ENCODE data around the gene PADI6. TPM values are rescaled to one million over a fixed set of nuclear protein-coding genes. Genes with fewer than 3 reads are reported as not detected.

The PADI6 gene
- total RNA-seq, 1 donor from 2014 or later, result not detected

DNA sequence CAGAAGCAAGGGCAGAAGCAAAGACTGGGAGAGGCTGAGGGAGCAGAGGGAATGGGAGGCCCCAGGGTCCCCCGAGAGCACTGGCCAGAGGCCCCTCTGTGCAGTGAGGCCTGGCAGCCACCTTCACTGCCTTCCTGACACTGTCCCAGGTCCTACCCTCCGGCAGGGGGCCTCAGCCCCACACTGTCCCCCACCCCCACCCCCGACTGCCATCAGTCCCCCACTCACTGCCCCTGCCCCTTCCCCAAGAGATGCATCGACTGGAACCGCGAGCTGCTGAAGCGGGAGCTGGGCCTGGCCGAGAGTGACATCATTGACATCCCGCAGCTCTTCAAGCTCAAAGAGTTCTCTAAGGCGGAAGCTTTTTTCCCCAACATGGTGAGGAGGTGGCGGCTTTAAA lies 13.0 kb upstream of the PADI6 start:
- Mint-ChIP-seq H3K4me3 (no peak overlapping the region), H3K27ac (no peak overlapping the region), H3K36me3 (no peaks in the 10 kb centered on the region), H3K4me1 (ENCODE audit: unreplicated experiment) (no peaks in the 10 kb centered on the region), H3K27me3 (peaks cover 9% of the 10 kb centered on the region), H3K9me3 (peaks cover 4% of the 10 kb centered on the region)
- TF ChIP-seq, protein P1, sequence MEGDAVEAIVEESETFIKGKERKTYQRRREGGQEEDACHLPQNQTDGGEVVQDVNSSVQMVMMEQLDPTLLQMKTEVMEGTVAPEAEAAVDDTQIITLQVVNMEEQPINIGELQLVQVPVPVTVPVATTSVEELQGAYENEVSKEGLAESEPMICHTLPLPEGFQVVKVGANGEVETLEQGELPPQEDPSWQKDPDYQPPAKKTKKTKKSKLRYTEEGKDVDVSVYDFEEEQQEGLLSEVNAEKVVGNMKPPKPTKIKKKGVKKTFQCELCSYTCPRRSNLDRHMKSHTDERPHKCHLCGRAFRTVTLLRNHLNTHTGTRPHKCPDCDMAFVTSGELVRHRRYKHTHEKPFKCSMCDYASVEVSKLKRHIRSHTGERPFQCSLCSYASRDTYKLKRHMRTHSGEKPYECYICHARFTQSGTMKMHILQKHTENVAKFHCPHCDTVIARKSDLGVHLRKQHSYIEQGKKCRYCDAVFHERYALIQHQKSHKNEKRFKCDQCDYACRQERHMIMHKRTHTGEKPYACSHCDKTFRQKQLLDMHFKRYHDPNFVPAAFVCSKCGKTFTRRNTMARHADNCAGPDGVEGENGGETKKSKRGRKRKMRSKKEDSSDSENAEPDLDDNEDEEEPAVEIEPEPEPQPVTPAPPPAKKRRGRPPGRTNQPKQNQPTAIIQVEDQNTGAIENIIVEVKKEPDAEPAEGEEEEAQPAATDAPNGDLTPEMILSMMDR (conservative IDR thresholded peaks at IDR 0.05), result no peak
- no peak for DNase-seq (ENCODE audit: extremely low spot score, unreplicated experiment)

DNA sequence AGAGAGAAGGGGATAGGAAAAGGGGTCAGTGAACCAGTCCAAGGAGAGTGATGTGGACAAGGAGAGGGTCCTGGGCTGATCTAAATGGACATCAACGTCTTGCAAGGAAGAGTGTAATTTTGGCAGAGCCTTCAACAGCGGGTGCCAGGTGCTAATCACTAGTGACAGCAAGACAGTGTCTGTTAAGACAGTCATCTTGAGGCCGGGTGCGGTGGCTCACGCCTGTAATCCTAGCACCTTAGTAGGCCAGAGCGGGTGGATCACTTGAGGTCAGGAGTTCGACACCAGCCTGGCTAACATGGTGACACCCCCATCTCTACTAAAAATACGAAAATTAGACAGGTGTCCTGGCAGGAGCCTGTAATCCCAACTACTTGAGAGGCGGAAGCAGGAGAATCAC lies 12.2 kb upstream of the PADI6 start:
- TF ChIP-seq, protein P1 (conservative IDR thresholded peaks at IDR 0.05), result no peak
- no peak overlapping the region for H3K4me3 Mint-ChIP-seq
- no peaks in the 10 kb centered on the region for H3K4me1 Mint-ChIP-seq (ENCODE audit: unreplicated experiment)
- H3K36me3 Mint-ChIP-seq, result no peaks in the 10 kb centered on the region
- no peak overlapping the region for H3K27ac Mint-ChIP-seq
- H3K9me3 Mint-ChIP-seq, result peaks cover 10% of the 10 kb centered on the region
- peaks cover 9% of the 10 kb centered on the region for H3K27me3 Mint-ChIP-seq
- no peak for DNase-seq (ENCODE audit: extremely low spot score, unreplicated experiment)

DNA sequence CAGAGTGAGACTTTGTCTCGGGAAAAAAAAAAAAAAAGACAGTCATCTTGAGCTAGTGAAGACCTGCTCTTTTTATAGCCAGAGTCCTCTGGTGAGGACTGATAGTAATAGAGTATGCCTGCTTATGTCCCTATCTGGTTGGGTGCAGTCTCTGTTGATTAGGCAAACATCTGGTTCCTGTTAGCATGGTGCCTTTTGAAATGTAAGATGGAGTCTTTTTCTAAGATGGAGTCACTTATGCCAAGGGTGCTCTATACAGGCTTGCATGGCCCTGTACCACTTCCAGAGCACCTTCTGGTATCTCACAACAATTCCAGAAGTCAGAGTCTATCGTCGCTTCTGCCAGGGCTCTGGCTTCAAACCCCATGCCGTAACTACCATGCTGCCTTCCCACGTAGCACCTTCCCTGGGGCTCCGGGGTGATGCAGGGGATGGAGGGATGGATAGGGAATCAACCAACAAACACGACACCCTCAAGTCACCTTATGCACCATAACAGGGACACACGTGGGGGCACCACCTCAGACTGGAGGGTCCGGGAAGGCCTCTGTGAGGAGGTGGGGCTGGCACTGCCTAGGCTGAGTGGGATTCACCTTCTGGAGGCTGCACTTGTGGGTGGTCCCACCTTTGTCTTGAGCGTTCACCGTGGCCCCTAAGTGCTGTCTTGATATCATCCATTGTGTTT lies 11.6 kb upstream of the PADI6 start:
- no peak overlapping the region for H3K4me3 Mint-ChIP-seq
- H3K9me3 Mint-ChIP-seq, result peaks cover 10% of the 10 kb centered on the region
- no peaks in the 10 kb centered on the region for H3K4me1 Mint-ChIP-seq (ENCODE audit: unreplicated experiment)
- DNase-seq (ENCODE audit: extremely low spot score, unreplicated experiment), result no peak
- no peaks in the 10 kb centered on the region for H3K36me3 Mint-ChIP-seq
- H3K27me3 Mint-ChIP-seq, result peaks cover 9% of the 10 kb centered on the region
- TF ChIP-seq, protein P1 (conservative IDR thresholded peaks at IDR 0.05), result no peak
- no peak overlapping the region for H3K27ac Mint-ChIP-seq

DNA sequence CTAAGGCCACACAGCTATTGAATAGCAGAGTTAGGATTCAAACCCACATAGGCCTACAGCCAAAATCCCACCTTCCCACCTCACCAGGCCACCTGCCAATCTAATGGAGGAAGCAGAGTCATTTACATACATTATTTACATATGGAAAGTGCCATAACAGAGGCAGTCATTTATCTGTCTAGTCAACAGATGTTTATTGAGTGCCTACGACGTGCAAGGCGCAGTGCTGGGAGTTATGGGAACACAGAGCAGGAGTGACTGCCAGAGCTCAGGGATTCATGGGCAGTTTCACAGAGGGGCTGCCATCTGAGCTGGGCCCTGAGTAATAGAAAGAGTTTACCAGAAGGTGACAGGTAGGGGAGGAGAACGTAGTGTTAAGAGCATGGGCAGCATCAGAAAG lies 10.3 kb upstream of the PADI6 start:
- TF ChIP-seq, protein P1 (conservative IDR thresholded peaks at IDR 0.05), result no peak
- no peaks in the 10 kb centered on the region for H3K4me1 Mint-ChIP-seq (ENCODE audit: unreplicated experiment)
- DNase-seq (ENCODE audit: extremely low spot score, unreplicated experiment), result no peak
- H3K4me3 Mint-ChIP-seq, result no peak overlapping the region
- no peaks in the 10 kb centered on the region for H3K36me3 Mint-ChIP-seq
- no peak overlapping the region for H3K27ac Mint-ChIP-seq
- H3K27me3 Mint-ChIP-seq, result peaks cover 13% of the 10 kb centered on the region
- H3K9me3 Mint-ChIP-seq, result peaks cover 10% of the 10 kb centered on the region

DNA sequence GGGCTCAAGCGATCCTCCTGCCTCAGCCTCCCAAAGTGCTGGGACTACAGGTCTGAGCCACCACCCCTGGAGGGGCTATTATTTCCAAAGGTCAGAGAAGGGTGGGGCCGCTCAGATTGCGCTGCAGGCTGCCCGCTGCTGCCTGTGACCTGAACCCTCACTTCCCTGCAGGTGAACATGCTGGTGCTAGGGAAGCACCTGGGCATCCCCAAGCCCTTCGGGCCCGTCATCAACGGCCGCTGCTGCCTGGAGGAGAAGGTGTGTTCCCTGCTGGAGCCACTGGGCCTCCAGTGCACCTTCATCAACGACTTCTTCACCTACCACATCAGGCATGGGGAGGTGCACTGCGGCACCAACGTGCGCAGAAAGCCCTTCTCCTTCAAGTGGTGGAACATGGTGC lies 8.6 kb upstream of the PADI6 start:
- H3K4me3 Mint-ChIP-seq, result no peak overlapping the region
- peaks cover 20% of the 10 kb centered on the region for H3K27me3 Mint-ChIP-seq
- TF ChIP-seq, protein P1 (conservative IDR thresholded peaks at IDR 0.05), result no peak
- H3K4me1 Mint-ChIP-seq (ENCODE audit: unreplicated experiment), result no peaks in the 10 kb centered on the region
- H3K36me3 Mint-ChIP-seq, result no peaks in the 10 kb centered on the region
- DNase-seq (ENCODE audit: extremely low spot score, unreplicated experiment), result no peak
- H3K27ac Mint-ChIP-seq, result no peak overlapping the region
- peaks cover 10% of the 10 kb centered on the region for H3K9me3 Mint-ChIP-seq
